GM23338 (cell line): ENCODE results near the gene TMEM250.

ENCODE experiments used
- CTCF ChIP-seq, 2 experiments: fragments of 200-600 bp in 1 of 2; sonication (generic) in 1 of 2; conservative IDR thresholded peaks; 2 replicates each; pipeline versions ENCODE4 v1.5.1 to v1.6.1; 2016 to 2017; ENCODE audit warnings: antibody characterized with exemption in 2 of 2, low read depth in 2 of 2, mild to moderate bottlenecking in 2 of 2, moderate library complexity in 1 of 2
- EZH2phosphoT487 ChIP-seq: fragments of 200-600 bp; sonication (generic); IDR thresholded peaks from one replicate; pipeline ENCODE4 v1.8.1; 2018; ENCODE audit warnings: antibody characterized with exemption; ENCODE audit not compliant: unreplicated experiment
- POLR2AphosphoS5 ChIP-seq: IDR thresholded peaks from 2 replicates; pipeline ENCODE4 v1.6.1; 2016; ENCODE audit warnings: antibody characterized with exemption, low read depth

DNA sequence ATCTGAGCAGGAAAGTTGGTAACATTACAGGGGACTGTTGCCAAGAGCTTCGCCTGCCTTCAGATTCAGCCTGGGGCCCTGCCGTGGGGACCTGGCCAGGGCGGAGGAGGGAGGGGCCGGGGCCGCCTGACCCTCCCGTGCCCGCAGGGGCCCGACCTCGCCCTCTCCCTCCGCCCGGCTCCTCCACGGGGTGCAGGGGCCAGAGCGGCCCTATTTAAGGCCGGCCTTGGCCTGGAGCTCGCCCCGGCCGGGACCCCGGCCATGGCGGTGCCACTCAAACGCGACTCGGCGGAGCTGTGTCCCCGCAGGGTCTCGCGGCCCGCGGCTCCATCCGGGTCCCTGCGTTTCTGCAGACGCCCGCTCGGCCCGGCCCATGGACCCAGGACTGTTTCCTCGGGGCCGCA is 757 bp downstream of the TMEM250 start:
- no peak for TF ChIP-seq CTCF (conservative IDR thresholded peaks at IDR 0.05; ENCODE audit: low read depth in 2 of 2)
- TF ChIP-seq POLR2AphosphoS5, result no peak
- no peak for TF ChIP-seq EZH2phosphoT487
